K562 (cell line): Measurements from ENCODE around the gene PITX1. TPM values are rescaled to one million over a fixed set of nuclear protein-coding genes. Genes with fewer than 3 reads are reported as not detected.

Source experiments
- polyA plus RNA-seq, 8 experiments: library from polyadenylated mRNA; depleted of rRNA in 4 of 8; stranded (reverse) in 5 of 8; unstranded in 3 of 8; fragments of >200 nt; fragmentation: Nextera tagmentation in 2 of 8; fragmentation: Illumina TruSeq in 1 of 8; extraction: Ambion mirVana in 2 of 8; extraction: Trizol in 1 of 8; gene quantifications; 2 replicates each; pipeline versions ENCODE4 v1.2.1 to v1.2.3, GENCODE V29; 2011 to 2014; ENCODE audit warnings: inconsistent platforms in 1 of 8, missing spikeins in 1 of 8
- total RNA-seq, 7 experiments: library from RNA; depleted of rRNA in 6 of 7; stranded (reverse); fragments of >200 nt in 6 of 7; fragmentation: Illumina TruSeq in 2 of 7; extraction: Trizol in 2 of 7; gene quantifications; 2 replicates each; pipeline versions ENCODE4 v1.2.1 to v1.2.3, GENCODE V29; 2011 to 2021; ENCODE audit warnings: low replicate concordance in 1 of 7

The PITX1 gene
- total and polyA plus RNA-seq, 9 of the 15 experiments (the other 6 are each of a cell fraction or from before 2014, with no cell fraction given), result 0.13 to 88.2 (median 24.9) TPM

Other genes starting within 250 kb of the PITX1 start
- 15.1 and 23.2 TPM in 2 replicates for gene C5orf24, start 188.3 kb downstream of the PITX1 start, total RNA-seq (2014; rRNA removed)
- 28.8 and 29.4 TPM in 2 replicates for gene C5orf24, start 188.3 kb downstream of the PITX1 start, total RNA-seq (2014; rRNA removed; fragmentation: Illumina TruSeq; extraction: Trizol)
- 27.3 and 28.4 TPM in 2 replicates for gene C5orf24, start 188.3 kb downstream of the PITX1 start, total RNA-seq (2015; rRNA removed; fragmentation: Illumina TruSeq; extraction: Trizol)
- gene C5orf24, start 188.3 kb downstream of the PITX1 start, total RNA-seq (2021), result 23.9 and 26.7 TPM in 2 replicates
- 38.6 and 39.7 TPM in 2 replicates for gene C5orf24, start 188.3 kb downstream of the PITX1 start, polyA plus RNA-seq (2011; rRNA removed)
- 22.6 and 28.7 TPM in 2 replicates for gene C5orf24, start 188.3 kb downstream of the PITX1 start, polyA plus RNA-seq (2014; fragmentation: Illumina TruSeq; extraction: Trizol)
- gene C5orf24, start 188.3 kb downstream of the PITX1 start, polyA plus RNA-seq (2014; fragmentation: Nextera tagmentation; extraction: Ambion mirVana), result 10 to 100 TPM in 1 of 2 experiments, 1 to 10 TPM in 1; 8.9 to 10.6 TPM
- gene C5orf24, start 188.3 kb downstream of the PITX1 start, polyA plus RNA-seq (2014; rRNA removed), result 22.5 and 34.1 TPM in 2 replicates
- gene TXNDC15, start 159.9 kb downstream of the PITX1 start, total RNA-seq (2014; rRNA removed), result 10.6 and 15.4 TPM in 2 replicates
- 10.3 and 12.8 TPM in 2 replicates for gene TXNDC15, start 159.9 kb downstream of the PITX1 start, total RNA-seq (2014; rRNA removed; fragmentation: Illumina TruSeq; extraction: Trizol)
- 14.6 and 14.8 TPM in 2 replicates for gene TXNDC15, start 159.9 kb downstream of the PITX1 start, total RNA-seq (2015; rRNA removed; fragmentation: Illumina TruSeq; extraction: Trizol)
- 8.9 and 11.7 TPM in 2 replicates for gene TXNDC15, start 159.9 kb downstream of the PITX1 start, total RNA-seq (2021)
- 10.4 and 12.3 TPM in 2 replicates for gene TXNDC15, start 159.9 kb downstream of the PITX1 start, polyA plus RNA-seq (2011; rRNA removed)
- gene TXNDC15, start 159.9 kb downstream of the PITX1 start, polyA plus RNA-seq (2014; fragmentation: Illumina TruSeq; extraction: Trizol), result 8.6 and 12.6 TPM in 2 replicates
- gene TXNDC15, start 159.9 kb downstream of the PITX1 start, polyA plus RNA-seq (2014; fragmentation: Nextera tagmentation; extraction: Ambion mirVana), result 1 to 10 TPM; 3.0 to 3.1 TPM
- gene TXNDC15, start 159.9 kb downstream of the PITX1 start, polyA plus RNA-seq (2014; rRNA removed), result 14.7 and 14.9 TPM in 2 replicates
- gene PCBD2, start 129.1 kb downstream of the PITX1 start, total RNA-seq (2014; rRNA removed), result 5.2 and 8.9 TPM in 2 replicates
- 8.0 and 8.4 TPM in 2 replicates for gene PCBD2, start 129.1 kb downstream of the PITX1 start, total RNA-seq (2014; rRNA removed; fragmentation: Illumina TruSeq; extraction: Trizol)
- 6.7 and 6.8 TPM in 2 replicates for gene PCBD2, start 129.1 kb downstream of the PITX1 start, total RNA-seq (2015; rRNA removed; fragmentation: Illumina TruSeq; extraction: Trizol)
- gene PCBD2, start 129.1 kb downstream of the PITX1 start, total RNA-seq (2021), result 8.0 and 10.4 TPM in 2 replicates
- 13.8 and 15.4 TPM in 2 replicates for gene PCBD2, start 129.1 kb downstream of the PITX1 start, polyA plus RNA-seq (2011; rRNA removed)
- 6.8 and 7.0 TPM in 2 replicates for gene PCBD2, start 129.1 kb downstream of the PITX1 start, polyA plus RNA-seq (2014; fragmentation: Illumina TruSeq; extraction: Trizol)
- 1 to 10 TPM; 7.1 to 7.8 TPM for gene PCBD2, start 129.1 kb downstream of the PITX1 start, polyA plus RNA-seq (2014; fragmentation: Nextera tagmentation; extraction: Ambion mirVana)
- 8.0 and 10.7 TPM in 2 replicates for gene PCBD2, start 129.1 kb downstream of the PITX1 start, polyA plus RNA-seq (2014; rRNA removed)
- gene CATSPER3, start 66.3 kb downstream of the PITX1 start, total RNA-seq (2014; rRNA removed), result 0.14 and 0.45 TPM in 2 replicates
- gene CATSPER3, start 66.3 kb downstream of the PITX1 start, total RNA-seq (2014; rRNA removed; fragmentation: Illumina TruSeq; extraction: Trizol), result 0.22 and 0.44 TPM in 2 replicates
- 0.38 and 0.43 TPM in 2 replicates for gene CATSPER3, start 66.3 kb downstream of the PITX1 start, total RNA-seq (2015; rRNA removed; fragmentation: Illumina TruSeq; extraction: Trizol)
- 0.34 and 0.49 TPM in 2 replicates for gene CATSPER3, start 66.3 kb downstream of the PITX1 start, total RNA-seq (2021)
- 1.5 and 1.7 TPM in 2 replicates for gene CATSPER3, start 66.3 kb downstream of the PITX1 start, polyA plus RNA-seq (2011; rRNA removed)
- gene CATSPER3, start 66.3 kb downstream of the PITX1 start, polyA plus RNA-seq (2014; fragmentation: Illumina TruSeq; extraction: Trizol), result 0.29 and 0.37 TPM in 2 replicates
- gene CATSPER3, start 66.3 kb downstream of the PITX1 start, polyA plus RNA-seq (2014; fragmentation: Nextera tagmentation; extraction: Ambion mirVana), result under 1 TPM; 0.60 to 0.62 TPM
- gene CATSPER3, start 66.3 kb downstream of the PITX1 start, polyA plus RNA-seq (2014; rRNA removed), result 0.22 and 0.61 TPM in 2 replicates